HG03565 (cell line): ENCODE measurements around the gene SLC38A3.
"Not testable (repeated sequence)": the region's sequence is repeated elsewhere in the genome, so short reads cannot be mapped to it uniquely, and the experiment has no call there.

Experiments used
- ATAC-seq: cut with Tn5 transposase; IDR thresholded peaks from one replicate; pipeline ENCODE4 v1.9.1; 2021; ENCODE audit warnings: mild to moderate bottlenecking, moderate library complexity; ENCODE audit not compliant: unreplicated experiment

Gene SLC38A3

GRCh38 chr3:50245831-50246516 lies 40.9 kb downstream of the SLC38A3 start:
- no peak for ATAC-seq

GRCh38 chr3:50246517-50246954 lies 41.5 kb downstream of the SLC38A3 start:
- ATAC-seq, result no peak

- ATAC-seq, result no peak
Observed at GRCh38 chr3:50248387-50248786, 43.3 kb downstream of the SLC38A3 start.

- ATAC-seq, result no peak
Observed at GRCh38 chr3:50249457-50249856, 44.4 kb downstream of the SLC38A3 start.

GRCh38 chr3:50250514-50250913 lies 45.4 kb downstream of the SLC38A3 start:
- no peak for ATAC-seq

DNA sequence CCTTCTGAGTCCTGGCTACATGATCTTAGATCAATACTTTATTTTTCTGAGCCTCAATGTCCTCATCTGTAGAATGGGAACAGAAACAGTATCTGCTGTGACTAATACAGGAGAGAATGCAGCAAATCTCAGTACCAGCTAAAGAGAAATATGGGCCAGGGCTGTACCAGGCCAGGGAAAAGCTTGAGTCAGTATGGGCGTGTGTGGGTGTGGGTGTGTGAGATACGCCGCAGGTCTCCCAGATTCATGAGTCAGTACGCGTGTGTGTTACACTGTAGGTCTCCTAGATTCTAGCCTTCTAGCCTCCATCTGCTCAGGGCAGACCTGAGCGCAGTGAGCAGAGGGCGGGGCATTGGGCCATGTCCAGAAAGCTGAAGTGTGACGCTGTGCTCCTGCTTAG lies 46.1 kb downstream of the SLC38A3 start:
- no peak for ATAC-seq

GRCh38 chr3:50254577-50255250 lies 49.6 kb downstream of the SLC38A3 start:
- ATAC-seq, result no peak

GRCh38 chr3:50255251-50255615 lies 50.2 kb downstream of the SLC38A3 start:
- no peak for ATAC-seq

DNA sequence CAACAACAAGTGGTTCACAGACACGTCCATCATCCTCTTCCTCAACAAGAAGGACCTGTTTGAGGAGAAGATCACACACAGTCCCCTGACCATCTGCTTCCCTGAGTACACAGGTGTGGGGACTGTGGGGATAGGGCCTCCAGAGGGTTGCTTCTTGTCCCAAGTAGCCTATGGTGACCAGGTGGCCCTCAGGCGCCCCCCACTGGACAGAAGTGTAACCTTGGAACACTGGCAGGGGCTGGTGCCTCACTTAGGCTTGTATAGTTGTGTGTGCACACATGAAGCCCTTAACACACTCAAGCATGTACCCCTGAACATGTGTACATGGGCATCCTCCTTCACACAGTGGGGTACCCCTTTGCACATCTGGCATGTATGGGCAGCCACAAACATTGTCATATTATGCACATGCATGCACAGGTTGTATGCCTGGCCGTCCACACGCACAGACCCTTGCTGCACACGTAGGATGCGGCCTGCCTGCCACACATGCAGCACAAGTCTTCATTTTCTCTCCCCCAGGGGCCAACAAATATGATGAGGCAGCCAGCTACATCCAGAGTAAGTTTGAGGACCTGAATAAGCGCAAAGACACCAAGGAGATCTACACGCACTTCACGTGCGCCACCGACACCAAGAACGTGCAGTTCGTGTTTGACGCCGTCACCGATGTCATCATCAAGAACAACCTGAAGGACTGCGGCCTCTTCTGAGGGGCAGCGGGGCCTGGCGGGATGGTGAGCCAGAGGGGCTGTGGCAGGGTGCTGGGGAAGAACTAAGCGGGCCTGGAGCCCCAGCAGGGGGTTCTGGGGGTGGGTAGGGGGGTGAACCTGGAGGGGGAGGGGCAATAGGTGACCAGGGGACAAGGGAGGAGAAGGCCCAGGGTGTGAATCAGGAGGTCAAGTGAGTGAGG lies 52.2 kb downstream of the SLC38A3 start:
- no peak for ATAC-seq

- ATAC-seq, result no peak
Observed at GRCh38 chr3:50258029-50258680, 53.1 kb downstream of the SLC38A3 start.

GRCh38 chr3:50258979-50259378 lies 53.9 kb downstream of the SLC38A3 start:
- ATAC-seq, result no peak

- ATAC-seq, result no peak
Observed at GRCh38 chr3:50259432-50260026, 54.5 kb downstream of the SLC38A3 start.

DNA sequence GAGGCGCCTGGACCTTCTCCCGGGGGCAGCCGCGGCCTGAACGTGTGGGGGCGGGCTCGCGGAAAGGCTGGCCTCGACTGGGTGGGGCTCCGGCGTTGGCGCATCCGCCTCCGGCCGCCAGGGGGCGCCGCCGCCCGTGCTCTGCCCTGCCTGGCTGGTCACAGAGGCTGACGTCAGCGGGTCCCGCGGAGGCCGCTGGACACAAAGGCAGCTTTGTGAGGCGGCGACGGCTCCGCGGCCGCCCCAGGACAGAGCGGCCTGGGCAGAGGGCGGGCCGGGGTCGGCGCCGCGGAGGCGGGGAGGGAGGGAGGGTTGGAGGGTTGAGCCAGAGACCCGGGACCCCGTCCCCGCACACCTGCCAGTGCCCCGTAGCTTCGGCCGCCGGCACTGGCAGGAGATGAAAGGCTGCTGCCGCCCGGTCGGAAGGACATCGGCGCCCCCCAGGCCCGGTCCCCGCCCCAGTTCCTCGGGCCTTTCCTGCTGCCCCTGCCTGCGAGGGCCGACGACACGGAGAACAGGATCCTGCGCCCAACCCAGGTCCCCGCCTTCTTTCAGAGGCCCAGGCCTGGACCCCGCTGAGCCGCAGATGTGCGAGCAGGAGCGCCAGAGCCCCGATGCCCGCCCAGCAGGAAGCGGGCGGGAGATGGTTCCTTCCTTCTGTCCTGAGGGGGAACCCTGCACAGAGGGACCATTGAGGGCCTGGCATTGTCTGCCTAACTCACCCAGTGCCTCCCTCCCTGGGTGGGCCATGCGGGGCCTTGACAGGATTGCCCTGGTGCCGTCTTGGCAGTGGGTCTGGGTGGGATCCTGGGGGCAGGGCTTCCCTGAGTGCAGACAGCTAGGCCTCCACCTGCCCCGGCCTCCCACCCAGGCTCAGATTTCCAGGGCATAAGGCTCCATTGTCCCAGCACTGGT lies 55.2 kb downstream of the SLC38A3 start:
- peak; percentile 88 for ATAC-seq

DNA sequence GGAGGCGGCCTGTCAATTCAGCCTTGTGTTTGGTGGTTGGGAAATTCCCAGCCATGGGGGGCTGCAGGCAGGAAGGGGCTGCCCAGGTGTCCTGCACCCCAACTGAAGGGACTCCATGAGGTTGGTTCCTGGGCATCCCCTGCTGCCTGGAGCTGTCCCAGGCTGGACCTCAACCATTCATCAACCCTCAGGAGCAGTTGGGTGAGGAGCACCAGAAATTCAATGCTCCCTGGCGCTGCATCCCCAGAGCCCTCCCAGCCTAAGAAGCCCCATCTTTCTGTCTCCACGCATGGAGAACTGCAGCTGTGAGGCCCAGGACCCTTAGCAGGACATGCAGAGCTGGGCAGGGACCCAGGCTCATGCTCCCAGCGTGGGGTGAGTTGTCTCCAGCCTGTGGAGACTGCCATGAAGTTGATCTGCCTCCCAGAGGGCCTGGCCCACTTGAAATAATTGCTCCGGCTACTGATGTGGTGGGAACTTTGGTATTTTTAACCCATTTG lies 55.9 kb downstream of the SLC38A3 start:
- no peak for ATAC-seq

- ATAC-seq, result no peak
Observed at GRCh38 chr3:50261505-50261904, 56.4 kb downstream of the SLC38A3 start.

DNA sequence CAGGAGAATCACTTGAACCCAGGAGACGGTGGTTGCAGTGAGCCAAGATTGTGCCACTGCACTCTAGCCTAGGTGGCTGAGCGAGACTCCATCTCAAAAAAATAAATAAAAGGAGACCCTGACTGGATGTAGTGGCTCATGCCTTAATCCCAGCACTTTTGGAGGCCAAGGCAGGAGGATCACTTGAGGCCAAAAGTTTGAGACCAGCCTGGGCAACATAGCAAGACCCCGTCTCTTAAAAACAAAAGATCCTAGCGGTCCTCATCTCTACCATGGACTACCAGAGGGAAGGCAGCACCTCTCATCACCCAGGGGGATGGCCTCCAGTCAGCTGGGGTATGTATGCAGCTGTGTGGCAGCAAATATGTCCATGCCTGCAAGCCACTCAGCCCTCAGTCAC lies 57.1 kb downstream of the SLC38A3 start:
- not testable (repeated sequence) for ATAC-seq

GRCh38 chr3:50262778-50263177 lies 57.7 kb downstream of the SLC38A3 start:
- no peak for ATAC-seq

- ATAC-seq, result no peak
Observed at GRCh38 chr3:50263478-50264382, 58.7 kb downstream of the SLC38A3 start.
